ENCODE data around the gene TMCO1. TPM values are rescaled to one million over a fixed set of nuclear protein-coding genes. Genes with fewer than 3 reads are reported as not detected.

TMCO1 gene
- total RNA-seq, 1 donor from 2014 or later = 102 TPM

DNA sequence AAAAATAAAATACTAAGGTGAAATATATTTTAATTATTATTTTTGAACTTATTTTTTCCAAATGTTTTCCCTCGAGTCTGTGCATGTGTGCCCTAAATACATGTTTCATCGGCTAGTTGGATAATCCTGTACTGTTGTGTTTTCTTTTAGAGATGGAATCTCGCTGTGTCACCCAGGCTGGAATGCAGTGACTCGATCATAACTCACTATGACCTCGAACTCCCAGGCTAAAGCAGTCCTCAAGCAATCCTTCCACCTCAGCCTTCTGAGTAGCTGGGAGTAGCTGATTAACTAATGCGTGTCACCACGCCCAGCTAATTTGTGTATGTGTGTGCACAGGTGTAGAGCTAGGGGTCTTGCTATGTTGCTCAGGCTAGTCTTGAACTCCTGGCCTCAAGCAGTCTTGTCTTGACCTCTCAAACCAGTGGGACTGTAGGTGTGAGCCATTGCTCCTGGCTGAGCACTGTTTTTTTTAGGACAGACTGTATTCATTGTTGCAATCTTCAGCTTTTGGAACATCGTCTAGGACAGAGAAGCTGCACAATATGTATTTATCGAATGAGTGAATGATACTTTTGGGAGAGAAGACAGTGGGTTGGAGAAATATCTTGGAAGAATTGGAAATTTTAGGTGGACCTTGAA, 4.8 kb upstream of the TMCO1 start:
- Mint-ChIP-seq H3K36me3 (ENCODE audit: insufficient read depth) (peaks cover 4% of the 10 kb centered on the region), H3K4me3 (ENCODE audit: low read depth) (no peak overlapping the region), H3K4me1 (ENCODE audit: low read depth) (peaks cover 7% of the 10 kb centered on the region)

DNA sequence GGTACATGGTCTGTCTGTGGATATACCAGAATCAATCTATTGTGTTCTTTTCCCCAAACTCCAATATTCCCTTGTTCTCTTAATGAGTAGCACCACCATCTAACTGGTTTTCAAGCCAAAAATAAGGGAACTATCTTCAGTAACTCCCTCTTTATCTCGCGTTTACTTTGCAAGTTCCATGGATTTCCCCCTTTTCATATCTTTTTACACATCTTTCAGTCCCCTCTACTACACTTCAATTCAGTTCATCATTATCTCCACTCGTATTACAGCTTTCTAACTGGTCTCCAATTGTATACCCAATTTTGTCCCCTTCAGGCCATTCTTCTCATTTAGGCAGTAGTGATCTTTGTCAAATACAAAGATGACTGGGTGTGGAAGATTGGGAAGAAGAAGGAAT, 4.1 kb upstream of the TMCO1 start:
- Mint-ChIP-seq H3K36me3 (ENCODE audit: insufficient read depth) (peaks cover 4% of the 10 kb centered on the region), H3K4me1 (ENCODE audit: low read depth) (peaks cover 14% of the 10 kb centered on the region), H3K27me3 (no peaks in the 10 kb centered on the region), H3K4me3 (ENCODE audit: low read depth) (no peak overlapping the region), H3K9me3 (ENCODE audit: low read depth) (no peaks in the 10 kb centered on the region), H3K27ac (no peak overlapping the region)
- TF ChIP-seq, protein P1, sequence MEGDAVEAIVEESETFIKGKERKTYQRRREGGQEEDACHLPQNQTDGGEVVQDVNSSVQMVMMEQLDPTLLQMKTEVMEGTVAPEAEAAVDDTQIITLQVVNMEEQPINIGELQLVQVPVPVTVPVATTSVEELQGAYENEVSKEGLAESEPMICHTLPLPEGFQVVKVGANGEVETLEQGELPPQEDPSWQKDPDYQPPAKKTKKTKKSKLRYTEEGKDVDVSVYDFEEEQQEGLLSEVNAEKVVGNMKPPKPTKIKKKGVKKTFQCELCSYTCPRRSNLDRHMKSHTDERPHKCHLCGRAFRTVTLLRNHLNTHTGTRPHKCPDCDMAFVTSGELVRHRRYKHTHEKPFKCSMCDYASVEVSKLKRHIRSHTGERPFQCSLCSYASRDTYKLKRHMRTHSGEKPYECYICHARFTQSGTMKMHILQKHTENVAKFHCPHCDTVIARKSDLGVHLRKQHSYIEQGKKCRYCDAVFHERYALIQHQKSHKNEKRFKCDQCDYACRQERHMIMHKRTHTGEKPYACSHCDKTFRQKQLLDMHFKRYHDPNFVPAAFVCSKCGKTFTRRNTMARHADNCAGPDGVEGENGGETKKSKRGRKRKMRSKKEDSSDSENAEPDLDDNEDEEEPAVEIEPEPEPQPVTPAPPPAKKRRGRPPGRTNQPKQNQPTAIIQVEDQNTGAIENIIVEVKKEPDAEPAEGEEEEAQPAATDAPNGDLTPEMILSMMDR (IDR thresholded peaks at IDR 0.05; ENCODE audit: unreplicated experiment) = no peak
- DNase-seq (ENCODE audit: low spot score, unreplicated experiment) = no peak

More for the DNA sequence above, 4.8 kb upstream of the TMCO1 start:
- DNase-seq (ENCODE audit: low spot score, unreplicated experiment) = no peak
- TF ChIP-seq, protein P1 (IDR thresholded peaks at IDR 0.05; ENCODE audit: unreplicated experiment) = no peak
- Mint-ChIP-seq H3K27ac (no peak overlapping the region), H3K9me3 (ENCODE audit: low read depth) (no peaks in the 10 kb centered on the region), H3K27me3 (no peaks in the 10 kb centered on the region)

DNA sequence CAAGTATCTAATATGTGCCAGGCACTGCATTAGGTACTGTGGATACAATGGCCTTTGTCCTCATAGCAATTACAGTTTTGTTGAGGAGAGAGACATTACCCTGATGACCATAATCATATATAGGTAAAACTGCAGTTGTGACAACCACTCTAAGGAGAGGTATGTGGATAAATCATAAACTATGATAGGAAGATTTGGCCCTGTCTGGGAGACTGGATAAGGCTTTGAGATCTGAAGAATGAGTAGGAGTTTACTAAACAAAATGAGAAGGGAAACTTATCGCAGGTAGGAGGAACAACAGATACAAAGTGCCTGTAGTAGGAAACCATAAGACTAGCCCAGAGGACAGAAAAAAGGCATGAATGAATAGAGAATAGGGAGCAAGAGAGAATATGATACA, 4.4 kb downstream of the TMCO1 start:
- no peak overlapping the region for H3K4me3 Mint-ChIP-seq (ENCODE audit: low read depth)
- no peaks in the 10 kb centered on the region for H3K27me3 Mint-ChIP-seq
- peaks cover 20% of the 10 kb centered on the region for H3K36me3 Mint-ChIP-seq (ENCODE audit: insufficient read depth)
- TF ChIP-seq, protein P1 (IDR thresholded peaks at IDR 0.05; ENCODE audit: unreplicated experiment) = no peak
- H3K9me3 Mint-ChIP-seq (ENCODE audit: low read depth) = no peaks in the 10 kb centered on the region
- peak overlapping the region; percentile 6 for H3K27ac Mint-ChIP-seq
- peaks cover 10% of the 10 kb centered on the region for H3K4me1 Mint-ChIP-seq (ENCODE audit: low read depth)
- no peak for DNase-seq (ENCODE audit: low spot score, unreplicated experiment)

GRCh38 chr1:165763442-165763841, 5.2 kb downstream of the TMCO1 start:
- H3K4me1 Mint-ChIP-seq (ENCODE audit: low read depth) = peaks cover 8% of the 10 kb centered on the region
- DNase-seq (ENCODE audit: low spot score, unreplicated experiment) = no peak
- TF ChIP-seq, protein P1 (IDR thresholded peaks at IDR 0.05; ENCODE audit: unreplicated experiment) = no peak
- H3K27me3 Mint-ChIP-seq = no peaks in the 10 kb centered on the region
- H3K4me3 Mint-ChIP-seq (ENCODE audit: low read depth) = no peak overlapping the region
- peaks cover 20% of the 10 kb centered on the region for H3K36me3 Mint-ChIP-seq (ENCODE audit: insufficient read depth)
- no peak overlapping the region for H3K27ac Mint-ChIP-seq
- no peaks in the 10 kb centered on the region for H3K9me3 Mint-ChIP-seq (ENCODE audit: low read depth)

GRCh38 chr1:165762725-165763124, 5.9 kb downstream of the TMCO1 start:
- TF ChIP-seq, protein P1 (IDR thresholded peaks at IDR 0.05; ENCODE audit: unreplicated experiment) = no peak

More at GRCh38 chr1:165762725-165763124, 5.9 kb downstream of the TMCO1 start:
- Mint-ChIP-seq H3K27ac (no peak overlapping the region), H3K4me3 (ENCODE audit: low read depth) (no peak overlapping the region), H3K9me3 (ENCODE audit: low read depth) (no peaks in the 10 kb centered on the region), H3K27me3 (no peaks in the 10 kb centered on the region), H3K4me1 (ENCODE audit: low read depth) (peaks cover under 1% of the 10 kb centered on the region), H3K36me3 (ENCODE audit: insufficient read depth) (peaks cover 23% of the 10 kb centered on the region)
- DNase-seq (ENCODE audit: low spot score, unreplicated experiment) = no peak

Data from progenitor cell of endocrine pancreas (in vitro differentiated cells).